MCF 10A (cell line): Measurements from ENCODE around the gene STK33. TPM values are rescaled to one million over a fixed set of nuclear protein-coding genes. Genes with fewer than 3 reads are reported as not detected.
A peak's percentile ranks its signal among the peaks of the same experiment; 100 is the strongest.

Source experiments
- BruUV-seq: library from RNA; stranded (reverse); fragments of 400-500 nt; replicated peaks from 2 replicates; lab custom pipeline; 2021; lab: Mats Ljungman, UMichigan
- CTCF ChIA-PET: fragments of 300-600 bp; sonication (Branson Sonifier 250); formaldehyde crosslinking; extraction: SDS; loops from one replicate; lab custom pipeline; 2021; ENCODE audit warnings: antibody characterized with exemption, inconsistent platforms; lab: Yijun Ruan, JAX
- POLR2A ChIA-PET: fragments of 300-600, 350-650 bp; sonication (Branson Sonifier 250); formaldehyde crosslinking; extraction: SDS; loops from one replicate; lab custom pipeline; 2020; ENCODE audit warnings: antibody characterized with exemption, inconsistent platforms; lab: Yijun Ruan, JAX
- DNase-seq: peaks from one replicate; pipeline ENCODE4 v3.0.0-alpha.2; 2018; ENCODE audit not compliant: unreplicated experiment
- H3K27ac Mint-ChIP-seq: one replicate; pipeline ENCODE4 v1.8.0; 2022; ENCODE audit warnings: mild to moderate bottlenecking, low read depth, mixed read lengths; ENCODE audit not compliant: unreplicated experiment
- H3K27me3 Mint-ChIP-seq: one replicate; pipeline ENCODE4 v1.8.0; 2022; ENCODE audit warnings: mixed read lengths; ENCODE audit not compliant: insufficient read depth, unreplicated experiment
- H3K36me3 Mint-ChIP-seq: one replicate; pipeline ENCODE4 v1.8.0; 2022; ENCODE audit warnings: mild to moderate bottlenecking, moderate library complexity, mixed read lengths; ENCODE audit not compliant: insufficient read depth, unreplicated experiment
- H3K4me1 Mint-ChIP-seq: one replicate; pipeline ENCODE4 v1.8.0; 2022; ENCODE audit warnings: mixed read lengths; ENCODE audit not compliant: insufficient read depth, unreplicated experiment
- H3K4me3 Mint-ChIP-seq: one replicate; pipeline ENCODE4 v1.8.0; 2022; ENCODE audit warnings: mild to moderate bottlenecking, moderate library complexity, mixed read lengths; ENCODE audit not compliant: unreplicated experiment
- H3K9me3 Mint-ChIP-seq: one replicate; pipeline ENCODE4 v1.8.0; 2022; ENCODE audit warnings: mixed read lengths; ENCODE audit not compliant: unreplicated experiment
- CTCF ChIP-seq: fragments of 200-600 bp; IDR thresholded peaks from one replicate; pipeline ENCODE4 v1.8.0; 2022; ENCODE audit warnings: antibody characterized with exemption, mild to moderate bottlenecking; ENCODE audit not compliant: unreplicated experiment
- intact Hi-C: fragments of 100-400 bp; cut with micrococcal nuclease; formaldehyde crosslinking; loops from 2 replicates; pipeline ENCODE4 v1.14.1; 2022
- total RNA-seq: library from RNA; stranded (reverse); gene quantifications from 2 replicates; pipeline ENCODE4 v1.2.3, GENCODE V29; 2022

STK33 gene
- total RNA-seq, 1 experiment from 2014 or later = 0.58 TPM

DNA sequence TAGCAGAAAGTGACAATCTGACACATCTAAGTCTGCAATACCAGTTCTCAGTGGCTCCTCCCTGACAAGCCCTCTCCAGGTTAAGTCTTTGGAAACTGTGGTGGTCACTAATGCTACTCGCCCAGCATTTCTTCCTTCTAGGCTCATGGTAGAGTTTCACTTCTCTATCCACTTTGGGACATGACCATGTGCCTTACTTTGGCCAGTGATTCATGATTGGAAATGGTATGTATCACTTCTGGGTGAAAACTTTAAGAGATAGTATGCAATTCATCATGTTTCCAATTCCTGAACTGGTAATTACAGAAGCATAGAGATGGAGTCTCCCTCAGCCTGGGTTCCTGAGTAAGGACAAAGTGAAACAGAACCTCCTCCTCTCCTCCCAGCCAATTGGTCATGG lies 178.8 kb downstream of the STK33 start:
- POLR2A ChIA-PET = no interaction called here
- peaks cover 82% of the 10 kb centered on the region for H3K27me3 Mint-ChIP-seq
- intact Hi-C loops = no loop called here
- no peak overlapping the region for H3K27ac Mint-ChIP-seq
- H3K4me3 Mint-ChIP-seq = no peak overlapping the region
- no peaks in the 10 kb centered on the region for H3K36me3 Mint-ChIP-seq
- no peak for DNase-seq
- CTCF ChIA-PET = no interaction called here
- no peaks in the 10 kb centered on the region for H3K4me1 Mint-ChIP-seq
- no peaks in the 10 kb centered on the region for H3K9me3 Mint-ChIP-seq
- no TSS peak for BruUV-seq
- no peak for TF ChIP-seq CTCF

DNA sequence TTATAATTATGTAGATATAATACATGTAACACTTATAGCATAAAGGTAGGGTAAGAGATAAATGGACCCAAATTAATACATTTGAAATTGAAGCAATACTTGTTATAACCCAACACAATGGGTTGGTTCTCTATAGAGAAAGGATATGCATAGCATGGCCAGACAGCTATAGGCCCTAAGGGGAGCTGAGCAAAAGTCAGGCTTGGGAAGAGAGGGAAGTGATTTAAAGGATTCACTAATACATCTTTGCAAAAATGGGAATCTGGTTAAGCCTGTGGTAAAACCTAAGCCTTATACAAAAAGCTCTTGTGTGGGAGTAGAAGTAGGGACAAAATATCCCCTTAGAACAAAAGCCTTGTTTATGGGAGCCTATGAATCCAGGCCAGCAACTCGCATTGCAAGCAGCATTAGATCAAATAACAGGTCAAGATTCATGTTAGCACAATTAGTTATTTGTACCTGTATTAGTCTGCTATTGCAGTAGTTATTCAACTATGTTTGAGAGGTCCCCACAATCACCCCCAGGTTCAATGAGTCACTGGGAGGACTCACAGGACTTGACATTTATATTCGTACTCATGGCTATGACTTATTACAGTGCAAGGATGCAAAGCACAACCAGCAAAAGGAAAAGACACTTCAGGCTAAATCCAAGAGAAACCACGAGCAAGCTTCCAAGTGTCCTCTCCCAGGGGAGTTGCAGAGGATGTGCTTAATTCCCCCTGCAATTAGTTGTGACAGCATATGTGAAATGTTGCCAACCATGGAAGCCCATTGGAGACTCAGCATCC lies 185.7 kb downstream of the STK33 start:
- TF ChIP-seq CTCF = no peak
- Mint-ChIP-seq H3K4me3 (no peak overlapping the region), H3K4me1 (no peaks in the 10 kb centered on the region), H3K27ac (no peak overlapping the region), H3K27me3 (peaks cover 43% of the 10 kb centered on the region), H3K9me3 (no peaks in the 10 kb centered on the region), H3K36me3 (no peaks in the 10 kb centered on the region)
- BruUV-seq = no TSS peak
- ChIA-PET POLR2A (no interaction called here), CTCF (no interaction called here)
- intact Hi-C loops = no loop called here
- DNase-seq = no peak

DNA sequence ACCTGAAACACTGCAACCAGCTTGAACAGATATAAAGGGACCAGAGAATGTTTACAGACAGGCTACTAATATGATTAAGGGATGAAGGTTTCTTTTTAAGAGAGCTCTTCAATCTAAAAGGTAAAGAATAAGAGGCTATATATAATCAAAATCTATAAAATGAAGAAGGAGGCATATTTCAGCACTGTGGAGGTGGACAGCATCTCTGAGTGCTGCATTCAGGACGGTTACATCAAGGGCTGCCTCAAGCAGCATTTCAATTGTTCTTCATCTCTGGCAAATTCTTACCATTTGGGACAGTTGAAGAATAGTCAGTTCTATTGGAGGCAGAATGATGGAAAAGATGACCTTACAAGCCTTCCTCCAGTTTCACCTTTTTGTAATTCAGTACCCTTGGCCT lies 190.7 kb downstream of the STK33 start:
- Mint-ChIP-seq H3K9me3 (no peaks in the 10 kb centered on the region), H3K27ac (no peak overlapping the region), H3K4me1 (no peaks in the 10 kb centered on the region), H3K4me3 (no peak overlapping the region), H3K27me3 (peaks cover 28% of the 10 kb centered on the region), H3K36me3 (no peaks in the 10 kb centered on the region)
- ChIA-PET CTCF (no interaction called here), POLR2A (no interaction called here)
- no peak for TF ChIP-seq CTCF
- no TSS peak for BruUV-seq
- intact Hi-C loops = no loop called here
- DNase-seq = peak; percentile 27

- H3K4me1 Mint-ChIP-seq = no peaks in the 10 kb centered on the region
- BruUV-seq = no TSS peak
- CTCF ChIA-PET = interaction anchor here (0.6 to 0.9 kb wide), 2 partner anchors 27 to 52 kb away, joined by 3 to 5 read pairs; no protein-coding TSS in a partner anchor
- TF ChIP-seq CTCF = no peak
- no peak overlapping the region for H3K4me3 Mint-ChIP-seq
- H3K9me3 Mint-ChIP-seq = no peaks in the 10 kb centered on the region
- POLR2A ChIA-PET = no interaction called here
- intact Hi-C loops = no loop called here
- H3K36me3 Mint-ChIP-seq = no peaks in the 10 kb centered on the region
- H3K27ac Mint-ChIP-seq = no peak overlapping the region
- peaks cover 82% of the 10 kb centered on the region for H3K27me3 Mint-ChIP-seq
- DNase-seq = no peak
These were observed 201.1 kb downstream of the STK33 start for GRCh38 chr11:8392886-8393285.
